Measurements from ENCODE around the gene BRF1. TPM values are rescaled to one million over a fixed set of nuclear protein-coding genes. Genes with fewer than 3 reads are reported as not detected.

BRF1 gene
- total and polyA plus RNA-seq, 2 of the 13 experiments (the other 11 are each of a cell fraction or from before 2014, with no cell fraction given), result 5.1 to 11.0 TPM

DNA sequence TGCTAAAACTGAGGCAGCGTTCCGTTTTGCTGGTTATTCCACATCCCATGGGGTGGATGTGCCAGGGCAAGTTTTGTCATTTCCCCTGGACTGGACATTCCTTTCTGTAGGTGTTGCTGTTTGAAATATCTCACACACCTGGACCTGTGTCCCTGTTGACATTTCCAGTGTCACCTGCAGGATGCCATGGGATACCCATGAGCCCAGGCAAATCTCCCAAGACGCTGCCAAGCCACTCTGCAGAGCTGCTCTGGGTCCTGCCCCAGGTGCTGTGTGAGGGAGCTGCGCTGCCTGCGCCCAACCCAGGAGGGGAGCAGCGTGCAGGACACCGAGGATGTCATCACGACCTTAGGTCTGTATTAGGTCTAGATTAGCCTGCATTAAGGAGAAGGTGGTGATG, 8.6 kb upstream of the BRF1 start (continued):
- TF ChIP-seq, protein P1, sequence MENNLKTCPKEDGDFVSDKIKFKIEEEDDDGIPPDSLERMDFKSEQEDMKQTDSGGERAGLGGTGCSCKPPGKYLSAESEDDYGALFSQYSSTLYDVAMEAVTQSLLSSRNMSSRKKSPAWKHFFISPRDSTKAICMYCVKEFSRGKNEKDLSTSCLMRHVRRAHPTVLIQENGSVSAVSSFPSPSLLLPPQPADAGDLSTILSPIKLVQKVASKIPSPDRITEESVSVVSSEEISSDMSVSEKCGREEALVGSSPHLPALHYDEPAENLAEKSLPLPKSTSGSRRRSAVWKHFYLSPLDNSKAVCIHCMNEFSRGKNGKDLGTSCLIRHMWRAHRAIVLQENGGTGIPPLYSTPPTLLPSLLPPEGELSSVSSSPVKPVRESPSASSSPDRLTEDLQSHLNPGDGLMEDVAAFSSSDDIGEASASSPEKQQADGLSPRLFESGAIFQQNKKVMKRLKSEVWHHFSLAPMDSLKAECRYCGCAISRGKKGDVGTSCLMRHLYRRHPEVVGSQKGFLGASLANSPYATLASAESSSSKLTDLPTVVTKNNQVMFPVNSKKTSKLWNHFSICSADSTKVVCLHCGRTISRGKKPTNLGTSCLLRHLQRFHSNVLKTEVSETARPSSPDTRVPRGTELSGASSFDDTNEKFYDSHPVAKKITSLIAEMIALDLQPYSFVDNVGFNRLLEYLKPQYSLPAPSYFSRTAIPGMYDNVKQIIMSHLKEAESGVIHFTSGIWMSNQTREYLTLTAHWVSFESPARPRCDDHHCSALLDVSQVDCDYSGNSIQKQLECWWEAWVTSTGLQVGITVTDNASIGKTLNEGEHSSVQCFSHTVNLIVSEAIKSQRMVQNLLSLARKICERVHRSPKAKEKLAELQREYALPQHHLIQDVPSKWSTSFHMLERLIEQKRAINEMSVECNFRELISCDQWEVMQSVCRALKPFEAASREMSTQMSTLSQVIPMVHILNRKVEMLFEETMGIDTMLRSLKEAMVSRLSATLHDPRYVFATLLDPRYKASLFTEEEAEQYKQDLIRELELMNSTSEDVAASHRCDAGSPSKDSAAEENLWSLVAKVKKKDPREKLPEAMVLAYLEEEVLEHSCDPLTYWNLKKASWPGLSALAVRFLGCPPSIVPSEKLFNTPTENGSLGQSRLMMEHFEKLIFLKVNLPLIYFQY (CRISPR knock-in tag; IDR thresholded peaks at IDR 0.05; ENCODE audit: borderline replicate concordance), result no peak

DNA sequence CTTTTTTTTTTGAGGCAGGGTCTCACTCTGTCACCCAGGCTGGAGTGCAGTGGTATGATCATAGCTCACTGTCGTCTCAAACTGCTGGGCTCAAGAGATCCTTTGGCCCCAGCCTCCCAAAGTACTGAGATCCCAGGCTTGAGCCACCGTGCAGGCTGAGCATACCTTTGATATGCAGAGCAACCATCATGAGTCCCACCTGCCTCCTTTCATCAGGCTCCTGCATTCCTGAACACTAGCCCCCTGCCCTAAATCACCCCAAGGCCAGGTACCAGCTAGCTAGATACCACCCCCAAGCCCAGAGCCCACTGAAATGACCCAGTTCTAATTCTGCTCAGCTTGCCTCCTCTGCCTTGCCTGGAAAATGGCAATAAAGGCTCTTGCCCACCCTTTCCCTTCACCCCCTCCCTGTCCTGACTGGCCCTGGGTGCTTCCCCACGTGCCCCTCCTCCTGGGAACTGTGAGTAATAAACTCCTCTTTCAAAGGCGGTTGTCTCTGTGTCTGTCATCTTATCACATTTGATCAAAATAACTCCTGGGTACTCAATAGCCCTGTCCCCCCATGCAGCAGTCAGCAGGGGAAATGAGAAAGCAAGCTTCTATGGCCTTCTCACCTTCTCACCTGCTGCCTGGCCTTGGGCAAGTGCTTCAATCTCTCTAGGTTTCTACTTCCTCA, 6.4 kb upstream of the BRF1 start:
- ChIA-PET POLR2A (no interaction called here), CTCF (ENCODE audit: low intra/inter-chr PET ratio, low total read pairs) (no interaction called here)
- FAIRE-seq, result no peak
- no peak for ATAC-seq
- H3K9me3 ChIP-seq (ENCODE audit: low read length), result no peaks in the 10 kb centered on the region
- no peaks in the 10 kb centered on the region for H4K20me1 ChIP-seq (ENCODE audit: insufficient read depth, low read length)
- in situ Hi-C loops (cut with HindIII; ENCODE audit: extremely low pct_ligation_motif_present, low pct_unique_long_range_greater_than_20kb) (no loop called here), intact Hi-C loops (cut with micrococcal nuclease; ENCODE audit: unreplicated experiment) (no loop called here)
- no peaks in the 10 kb centered on the region for H3K36me3 ChIP-seq (replicated peaks in 1 of 2; ENCODE audit: control insufficient read depth in 1 of 2, insufficient read depth in 2 of 2, low read length in 2 of 2)
- H3K4me3 ChIP-seq (replicated peaks in 1 of 3; ENCODE audit: insufficient read depth in 1 of 3, low read depth in 2 of 3, low read length in 3 of 3), result no peak overlapping the region
- H3K27ac ChIP-seq (ENCODE audit: extremely low read length, insufficient read depth, low read length), result no peak overlapping the region
- 74% methylated on average over 4 of the region's 4 CpGs for WGBS (ENCODE audit: low lambda C conversion rate)
- H3K27me3 ChIP-seq (ENCODE audit: control insufficient read depth in 1 of 2, insufficient read depth in 2 of 2, low read length in 2 of 2), result no peaks in the 10 kb centered on the region
- DNase-seq (ENCODE audit: low spot score), result no peak
- H3K79me2 ChIP-seq (ENCODE audit: insufficient read depth, low read length), result no peaks in the 10 kb centered on the region
- no peak overlapping the region for H2AFZ ChIP-seq (ENCODE audit: low read length)
- no peak for TF ChIP-seq SETDB1 (CRISPR knock-in tag; IDR thresholded peaks at IDR 0.05; ENCODE audit: borderline replicate concordance)
- TF ChIP-seq, protein P2, sequence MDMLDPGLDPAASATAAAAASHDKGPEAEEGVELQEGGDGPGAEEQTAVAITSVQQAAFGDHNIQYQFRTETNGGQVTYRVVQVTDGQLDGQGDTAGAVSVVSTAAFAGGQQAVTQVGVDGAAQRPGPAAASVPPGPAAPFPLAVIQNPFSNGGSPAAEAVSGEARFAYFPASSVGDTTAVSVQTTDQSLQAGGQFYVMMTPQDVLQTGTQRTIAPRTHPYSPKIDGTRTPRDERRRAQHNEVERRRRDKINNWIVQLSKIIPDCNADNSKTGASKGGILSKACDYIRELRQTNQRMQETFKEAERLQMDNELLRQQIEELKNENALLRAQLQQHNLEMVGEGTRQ (IDR thresholded peaks at IDR 0.05; ENCODE audit: low read depth, low read length), result no peak
- TF ChIP-seq, protein P2 (CRISPR knock-in tag; IDR thresholded peaks at IDR 0.05; ENCODE audit: borderline replicate concordance), result no peak
- TF ChIP-seq, protein P3, sequence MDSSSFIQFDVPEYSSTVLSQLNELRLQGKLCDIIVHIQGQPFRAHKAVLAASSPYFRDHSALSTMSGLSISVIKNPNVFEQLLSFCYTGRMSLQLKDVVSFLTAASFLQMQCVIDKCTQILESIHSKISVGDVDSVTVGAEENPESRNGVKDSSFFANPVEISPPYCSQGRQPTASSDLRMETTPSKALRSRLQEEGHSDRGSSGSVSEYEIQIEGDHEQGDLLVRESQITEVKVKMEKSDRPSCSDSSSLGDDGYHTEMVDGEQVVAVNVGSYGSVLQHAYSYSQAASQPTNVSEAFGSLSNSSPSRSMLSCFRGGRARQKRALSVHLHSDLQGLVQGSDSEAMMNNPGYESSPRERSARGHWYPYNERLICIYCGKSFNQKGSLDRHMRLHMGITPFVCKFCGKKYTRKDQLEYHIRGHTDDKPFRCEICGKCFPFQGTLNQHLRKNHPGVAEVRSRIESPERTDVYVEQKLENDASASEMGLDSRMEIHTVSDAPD (CRISPR knock-in tag; IDR thresholded peaks at IDR 0.05), result no peak
- TF ChIP-seq, protein P4, sequence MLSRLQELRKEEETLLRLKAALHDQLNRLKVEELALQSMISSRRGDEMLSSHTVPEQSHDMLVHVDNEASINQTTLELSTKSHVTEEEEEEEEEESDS (CRISPR knock-in tag; IDR thresholded peaks at IDR 0.05; ENCODE audit: borderline replicate concordance), result no peak
- no peak for TF ChIP-seq HMGA1 (CRISPR knock-in tag; conservative IDR thresholded peaks at IDR 0.05)
- TF ChIP-seq, protein P5, sequence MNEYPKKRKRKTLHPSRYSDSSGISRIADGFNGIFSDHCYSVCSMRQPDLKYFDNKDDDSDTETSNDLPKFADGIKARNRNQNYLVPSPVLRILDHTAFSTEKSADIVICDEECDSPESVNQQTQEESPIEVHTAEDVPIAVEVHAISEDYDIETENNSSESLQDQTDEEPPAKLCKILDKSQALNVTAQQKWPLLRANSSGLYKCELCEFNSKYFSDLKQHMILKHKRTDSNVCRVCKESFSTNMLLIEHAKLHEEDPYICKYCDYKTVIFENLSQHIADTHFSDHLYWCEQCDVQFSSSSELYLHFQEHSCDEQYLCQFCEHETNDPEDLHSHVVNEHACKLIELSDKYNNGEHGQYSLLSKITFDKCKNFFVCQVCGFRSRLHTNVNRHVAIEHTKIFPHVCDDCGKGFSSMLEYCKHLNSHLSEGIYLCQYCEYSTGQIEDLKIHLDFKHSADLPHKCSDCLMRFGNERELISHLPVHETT (CRISPR knock-in tag; conservative IDR thresholded peaks at IDR 0.05), result no peak
- no peak for TF ChIP-seq JUND (CRISPR knock-in tag; IDR thresholded peaks at IDR 0.05)
- no peak overlapping the region for H3K9ac ChIP-seq (ENCODE audit: insufficient read depth, low read depth, low read length)
- peaks cover 8% of the 10 kb centered on the region; the same call in 1 of the 2 replicates for H3K4me1 ChIP-seq (ENCODE audit: insufficient read depth, low read length)
- no TSS peak for BruUV-seq (replicated peaks)
- H3K4me2 ChIP-seq (ENCODE audit: low read depth, low read length), result no peak overlapping the region

Data from HepG2 (cell line).